Measurements from ENCODE around the gene CALY.

The CALY gene

DNA sequence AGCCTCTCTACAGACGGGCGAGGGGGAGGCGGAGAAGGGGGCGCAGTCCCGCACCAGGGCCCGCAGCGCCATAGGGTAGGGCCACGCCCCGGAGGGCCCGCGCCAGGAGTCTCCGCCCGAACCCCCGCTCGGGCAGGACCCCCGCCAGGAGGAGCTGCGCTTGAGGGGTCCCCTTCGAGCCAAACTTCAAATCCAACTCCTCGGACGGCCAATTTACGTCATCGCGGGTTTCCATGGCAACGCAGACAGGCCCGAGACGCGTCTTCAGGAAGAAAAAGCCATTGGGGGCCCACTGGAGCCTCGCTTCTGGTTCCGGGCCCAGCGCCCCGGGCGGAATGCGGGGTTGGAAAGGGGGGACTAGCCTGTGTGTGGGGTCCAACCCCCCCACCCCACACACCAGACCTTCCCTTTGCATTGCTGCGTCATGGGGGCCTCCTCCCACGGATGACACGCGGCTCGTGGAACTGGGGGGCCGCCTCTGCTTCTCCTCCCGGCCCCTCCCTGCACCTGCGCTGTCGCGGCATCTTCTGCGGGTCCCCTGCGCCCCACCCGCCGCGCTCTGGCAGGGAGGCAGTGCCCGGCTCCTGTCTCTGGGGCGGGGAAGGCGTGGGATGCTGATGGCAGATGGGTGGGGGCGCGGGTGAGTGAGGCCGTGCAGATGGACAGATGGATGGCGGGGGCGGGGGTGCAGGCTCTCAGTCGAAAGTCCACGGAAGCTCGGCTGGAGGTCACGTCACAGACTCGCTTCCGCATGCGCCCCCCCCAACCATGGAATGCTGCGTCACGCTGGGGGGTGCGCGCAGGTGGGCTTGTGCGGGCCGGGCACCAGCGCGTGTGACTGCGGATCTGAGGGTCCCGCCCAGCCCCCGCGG is 1.2 kb downstream of the CALY start (continued):
- TF ChIP-seq, protein P1, sequence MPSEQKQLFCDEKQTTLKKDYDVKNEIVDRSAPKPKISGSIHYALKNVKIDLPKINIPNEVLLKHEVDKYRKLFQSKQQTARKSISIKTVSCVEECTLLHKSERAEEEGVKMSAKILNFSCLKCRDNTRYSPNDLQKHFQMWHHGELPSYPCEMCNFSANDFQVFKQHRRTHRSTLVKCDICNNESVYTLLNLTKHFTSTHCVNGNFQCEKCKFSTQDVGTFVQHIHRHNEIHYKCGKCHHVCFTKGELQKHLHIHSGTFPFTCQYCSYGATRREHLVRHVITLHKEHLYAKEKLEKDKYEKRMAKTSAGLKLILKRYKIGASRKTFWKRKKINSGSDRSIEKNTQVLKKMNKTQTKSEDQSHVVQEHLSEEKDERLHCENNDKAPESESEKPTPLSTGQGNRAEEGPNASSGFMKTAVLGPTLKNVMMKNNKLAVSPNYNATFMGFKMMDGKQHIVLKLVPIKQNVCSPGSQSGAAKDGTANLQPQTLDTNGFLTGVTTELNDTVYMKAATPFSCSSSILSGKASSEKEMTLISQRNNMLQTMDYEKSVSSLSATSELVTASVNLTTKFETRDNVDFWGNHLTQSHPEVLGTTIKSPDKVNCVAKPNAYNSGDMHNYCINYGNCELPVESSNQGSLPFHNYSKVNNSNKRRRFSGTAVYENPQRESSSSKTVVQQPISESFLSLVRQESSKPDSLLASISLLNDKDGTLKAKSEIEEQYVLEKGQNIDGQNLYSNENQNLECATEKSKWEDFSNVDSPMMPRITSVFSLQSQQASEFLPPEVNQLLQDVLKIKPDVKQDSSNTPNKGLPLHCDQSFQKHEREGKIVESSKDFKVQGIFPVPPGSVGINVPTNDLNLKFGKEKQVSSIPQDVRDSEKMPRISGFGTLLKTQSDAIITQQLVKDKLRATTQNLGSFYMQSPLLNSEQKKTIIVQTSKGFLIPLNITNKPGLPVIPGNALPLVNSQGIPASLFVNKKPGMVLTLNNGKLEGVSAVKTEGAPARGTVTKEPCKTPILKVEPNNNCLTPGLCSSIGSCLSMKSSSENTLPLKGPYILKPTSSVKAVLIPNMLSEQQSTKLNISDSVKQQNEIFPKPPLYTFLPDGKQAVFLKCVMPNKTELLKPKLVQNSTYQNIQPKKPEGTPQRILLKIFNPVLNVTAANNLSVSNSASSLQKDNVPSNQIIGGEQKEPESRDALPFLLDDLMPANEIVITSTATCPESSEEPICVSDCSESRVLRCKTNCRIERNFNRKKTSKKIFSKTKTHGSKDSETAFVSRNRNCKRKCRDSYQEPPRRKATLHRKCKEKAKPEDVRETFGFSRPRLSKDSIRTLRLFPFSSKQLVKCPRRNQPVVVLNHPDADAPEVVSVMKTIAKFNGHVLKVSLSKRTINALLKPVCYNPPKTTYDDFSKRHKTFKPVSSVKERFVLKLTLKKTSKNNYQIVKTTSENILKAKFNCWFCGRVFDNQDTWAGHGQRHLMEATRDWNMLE (tag by site-specific recombination; conservative IDR thresholded peaks at IDR 0.05; ENCODE audit: low read depth), result 0 out of 2 replicates have a peak, but pooled peaks have one; percentile 29
- TF ChIP-seq, protein P2, sequence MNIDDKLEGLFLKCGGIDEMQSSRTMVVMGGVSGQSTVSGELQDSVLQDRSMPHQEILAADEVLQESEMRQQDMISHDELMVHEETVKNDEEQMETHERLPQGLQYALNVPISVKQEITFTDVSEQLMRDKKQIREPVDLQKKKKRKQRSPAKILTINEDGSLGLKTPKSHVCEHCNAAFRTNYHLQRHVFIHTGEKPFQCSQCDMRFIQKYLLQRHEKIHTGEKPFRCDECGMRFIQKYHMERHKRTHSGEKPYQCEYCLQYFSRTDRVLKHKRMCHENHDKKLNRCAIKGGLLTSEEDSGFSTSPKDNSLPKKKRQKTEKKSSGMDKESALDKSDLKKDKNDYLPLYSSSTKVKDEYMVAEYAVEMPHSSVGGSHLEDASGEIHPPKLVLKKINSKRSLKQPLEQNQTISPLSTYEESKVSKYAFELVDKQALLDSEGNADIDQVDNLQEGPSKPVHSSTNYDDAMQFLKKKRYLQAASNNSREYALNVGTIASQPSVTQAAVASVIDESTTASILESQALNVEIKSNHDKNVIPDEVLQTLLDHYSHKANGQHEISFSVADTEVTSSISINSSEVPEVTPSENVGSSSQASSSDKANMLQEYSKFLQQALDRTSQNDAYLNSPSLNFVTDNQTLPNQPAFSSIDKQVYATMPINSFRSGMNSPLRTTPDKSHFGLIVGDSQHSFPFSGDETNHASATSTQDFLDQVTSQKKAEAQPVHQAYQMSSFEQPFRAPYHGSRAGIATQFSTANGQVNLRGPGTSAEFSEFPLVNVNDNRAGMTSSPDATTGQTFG (tag by site-specific recombination; IDR thresholded peaks at IDR 0.05; ENCODE audit: borderline replicate concordance), result no peak
- TF ChIP-seq, protein P3, sequence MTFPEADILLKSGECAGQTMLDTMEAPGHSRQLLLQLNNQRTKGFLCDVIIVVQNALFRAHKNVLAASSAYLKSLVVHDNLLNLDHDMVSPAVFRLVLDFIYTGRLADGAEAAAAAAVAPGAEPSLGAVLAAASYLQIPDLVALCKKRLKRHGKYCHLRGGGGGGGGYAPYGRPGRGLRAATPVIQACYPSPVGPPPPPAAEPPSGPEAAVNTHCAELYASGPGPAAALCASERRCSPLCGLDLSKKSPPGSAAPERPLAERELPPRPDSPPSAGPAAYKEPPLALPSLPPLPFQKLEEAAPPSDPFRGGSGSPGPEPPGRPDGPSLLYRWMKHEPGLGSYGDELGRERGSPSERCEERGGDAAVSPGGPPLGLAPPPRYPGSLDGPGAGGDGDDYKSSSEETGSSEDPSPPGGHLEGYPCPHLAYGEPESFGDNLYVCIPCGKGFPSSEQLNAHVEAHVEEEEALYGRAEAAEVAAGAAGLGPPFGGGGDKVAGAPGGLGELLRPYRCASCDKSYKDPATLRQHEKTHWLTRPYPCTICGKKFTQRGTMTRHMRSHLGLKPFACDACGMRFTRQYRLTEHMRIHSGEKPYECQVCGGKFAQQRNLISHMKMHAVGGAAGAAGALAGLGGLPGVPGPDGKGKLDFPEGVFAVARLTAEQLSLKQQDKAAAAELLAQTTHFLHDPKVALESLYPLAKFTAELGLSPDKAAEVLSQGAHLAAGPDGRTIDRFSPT (tag by site-specific recombination; IDR thresholded peaks at IDR 0.05), result peak; percentile 33; the same call in 1 of the 2 replicates
- TF ChIP-seq ZNF76 (tag by site-specific recombination; IDR thresholded peaks at IDR 0.05; ENCODE audit: borderline replicate concordance, low read depth) (0 out of 2 replicates have a peak, but pooled peaks have one; percentile 10), ZFP69B (tag by site-specific recombination; IDR thresholded peaks at IDR 0.05) (peak; percentile 96), ZNF791 (tag by site-specific recombination; IDR thresholded peaks at IDR 0.05) (no peak), ZNF664 (tag by site-specific recombination; IDR thresholded peaks at IDR 0.05) (no peak), KLF10 (tag by site-specific recombination; IDR thresholded peaks at IDR 0.05) (no peak), ZFP41 (tag by site-specific recombination; IDR thresholded peaks at IDR 0.05; ENCODE audit: borderline replicate concordance) (no peak), ZIC2 (tag by site-specific recombination; IDR thresholded peaks at IDR 0.05) (peak; percentile 74; the same call in 1 of the 2 replicates), ZNF623 (tag by site-specific recombination; IDR thresholded peaks at IDR 0.05) (no peak), ZBTB48 (tag by site-specific recombination; IDR thresholded peaks at IDR 0.05) (no peak), HOXA7 (CRISPR knock-in tag; IDR thresholded peaks at IDR 0.05; ENCODE audit: borderline replicate concordance) (no peak), ZNF670 (tag by site-specific recombination; IDR thresholded peaks at IDR 0.05; ENCODE audit: low read depth) (no peak), GLIS1 (tag by site-specific recombination; IDR thresholded peaks at IDR 0.05) (peak; percentile 75), WT1 (tag by site-specific recombination; IDR thresholded peaks at IDR 0.05) (no peak), ZNF658 (tag by site-specific recombination; IDR thresholded peaks at IDR 0.05) (no peak), ZNF768 (tag by site-specific recombination; IDR thresholded peaks at IDR 0.05) (no peak), RBAK (tag by site-specific recombination; IDR thresholded peaks at IDR 0.05) (no peak), ZNF114 (tag by site-specific recombination; IDR thresholded peaks at IDR 0.05) (no peak), ZNF37A (tag by site-specific recombination; IDR thresholded peaks at IDR 0.05) (no peak), ZNF600 (tag by site-specific recombination; IDR thresholded peaks at IDR 0.05) (no peak)
- TF ChIP-seq, protein P4, sequence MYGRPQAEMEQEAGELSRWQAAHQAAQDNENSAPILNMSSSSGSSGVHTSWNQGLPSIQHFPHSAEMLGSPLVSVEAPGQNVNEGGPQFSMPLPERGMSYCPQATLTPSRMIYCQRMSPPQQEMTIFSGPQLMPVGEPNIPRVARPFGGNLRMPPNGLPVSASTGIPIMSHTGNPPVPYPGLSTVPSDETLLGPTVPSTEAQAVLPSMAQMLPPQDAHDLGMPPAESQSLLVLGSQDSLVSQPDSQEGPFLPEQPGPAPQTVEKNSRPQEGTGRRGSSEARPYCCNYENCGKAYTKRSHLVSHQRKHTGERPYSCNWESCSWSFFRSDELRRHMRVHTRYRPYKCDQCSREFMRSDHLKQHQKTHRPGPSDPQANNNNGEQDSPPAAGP (tag by site-specific recombination; IDR thresholded peaks at IDR 0.05), result peak; percentile 57; the same call in 1 of the 2 replicates
- TF ChIP-seq, protein P5, sequence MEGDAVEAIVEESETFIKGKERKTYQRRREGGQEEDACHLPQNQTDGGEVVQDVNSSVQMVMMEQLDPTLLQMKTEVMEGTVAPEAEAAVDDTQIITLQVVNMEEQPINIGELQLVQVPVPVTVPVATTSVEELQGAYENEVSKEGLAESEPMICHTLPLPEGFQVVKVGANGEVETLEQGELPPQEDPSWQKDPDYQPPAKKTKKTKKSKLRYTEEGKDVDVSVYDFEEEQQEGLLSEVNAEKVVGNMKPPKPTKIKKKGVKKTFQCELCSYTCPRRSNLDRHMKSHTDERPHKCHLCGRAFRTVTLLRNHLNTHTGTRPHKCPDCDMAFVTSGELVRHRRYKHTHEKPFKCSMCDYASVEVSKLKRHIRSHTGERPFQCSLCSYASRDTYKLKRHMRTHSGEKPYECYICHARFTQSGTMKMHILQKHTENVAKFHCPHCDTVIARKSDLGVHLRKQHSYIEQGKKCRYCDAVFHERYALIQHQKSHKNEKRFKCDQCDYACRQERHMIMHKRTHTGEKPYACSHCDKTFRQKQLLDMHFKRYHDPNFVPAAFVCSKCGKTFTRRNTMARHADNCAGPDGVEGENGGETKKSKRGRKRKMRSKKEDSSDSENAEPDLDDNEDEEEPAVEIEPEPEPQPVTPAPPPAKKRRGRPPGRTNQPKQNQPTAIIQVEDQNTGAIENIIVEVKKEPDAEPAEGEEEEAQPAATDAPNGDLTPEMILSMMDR (tag by site-specific recombination; IDR thresholded peaks at IDR 0.05), result 0 out of 2 replicates have a peak, but pooled peaks have one; percentile 14
- TF ChIP-seq, protein P6, sequence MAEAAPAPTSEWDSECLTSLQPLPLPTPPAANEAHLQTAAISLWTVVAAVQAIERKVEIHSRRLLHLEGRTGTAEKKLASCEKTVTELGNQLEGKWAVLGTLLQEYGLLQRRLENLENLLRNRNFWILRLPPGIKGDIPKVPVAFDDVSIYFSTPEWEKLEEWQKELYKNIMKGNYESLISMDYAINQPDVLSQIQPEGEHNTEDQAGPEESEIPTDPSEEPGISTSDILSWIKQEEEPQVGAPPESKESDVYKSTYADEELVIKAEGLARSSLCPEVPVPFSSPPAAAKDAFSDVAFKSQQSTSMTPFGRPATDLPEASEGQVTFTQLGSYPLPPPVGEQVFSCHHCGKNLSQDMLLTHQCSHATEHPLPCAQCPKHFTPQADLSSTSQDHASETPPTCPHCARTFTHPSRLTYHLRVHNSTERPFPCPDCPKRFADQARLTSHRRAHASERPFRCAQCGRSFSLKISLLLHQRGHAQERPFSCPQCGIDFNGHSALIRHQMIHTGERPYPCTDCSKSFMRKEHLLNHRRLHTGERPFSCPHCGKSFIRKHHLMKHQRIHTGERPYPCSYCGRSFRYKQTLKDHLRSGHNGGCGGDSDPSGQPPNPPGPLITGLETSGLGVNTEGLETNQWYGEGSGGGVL (tag by site-specific recombination; IDR thresholded peaks at IDR 0.05), result 0 out of 2 replicates have a peak, but pooled peaks have one; percentile 32
